Left ventricle myocardium inferior (tissue), 1 donor: ENCODE results near the gene ST3GAL3. TPM values are rescaled to one million over a fixed set of nuclear protein-coding genes. Genes with fewer than 3 reads are reported as not detected.
A peak's percentile ranks its signal among the peaks of the same experiment; 100 is the strongest.

ENCODE experiments used
- DNase-seq: peaks from one replicate; pipeline ENCODE4 v3.0.0-alpha.2; 2020
- H3K27ac ChIP-seq: fragments of 200-600 bp; replicated peaks from 2 replicates; pipeline ENCODE4 v1.8.0; 2021
- H3K27me3 ChIP-seq: fragments of 200-600 bp; 2 replicates; pipeline ENCODE4 v1.8.0; 2021; ENCODE audit warnings: low read depth
- H3K36me3 ChIP-seq: fragments of 200-600 bp; 2 replicates; pipeline ENCODE4 v1.8.0; 2021
- H3K4me1 ChIP-seq: fragments of 200-600 bp; 2 replicates; pipeline ENCODE4 v1.8.0; 2021
- H3K4me3 ChIP-seq: fragments of 200-600 bp; 2 replicates; pipeline ENCODE4 v1.8.0; 2021; ENCODE audit warnings: mild to moderate bottlenecking, moderate library complexity
- H3K9me3 ChIP-seq: fragments of 200-600 bp; replicated peaks from 2 replicates; pipeline ENCODE4 v1.8.0; 2021
- intact Hi-C: fragments of 100-400 bp; cut with micrococcal nuclease; formaldehyde crosslinking; loops from one replicate; pipeline ENCODE4 v1.11.0; 2022
- total RNA-seq: library from RNA; stranded (reverse); fragmentation: NEBNext Ultra II Directional; extraction: Animal tissue kit (Norgen Biotek cat#: 25700); gene quantifications from one replicate; pipeline ENCODE4 v1.2.1, GENCODE V29; 2021
- TF ChIP-seq, protein P1 (sequence below): fragments of 200-600 bp; IDR thresholded peaks from 2 replicates; pipeline ENCODE4 v1.8.0; 2021; ENCODE audit warnings: antibody characterized with exemption, mild to moderate bottlenecking, borderline replicate concordance
- donor health status: DM: no; HTN: yes; CAD: no; lungs with severe emphysema.

Gene ST3GAL3
- total RNA-seq, 1 donor from 2014 or later, result 29.9 TPM

DNA sequence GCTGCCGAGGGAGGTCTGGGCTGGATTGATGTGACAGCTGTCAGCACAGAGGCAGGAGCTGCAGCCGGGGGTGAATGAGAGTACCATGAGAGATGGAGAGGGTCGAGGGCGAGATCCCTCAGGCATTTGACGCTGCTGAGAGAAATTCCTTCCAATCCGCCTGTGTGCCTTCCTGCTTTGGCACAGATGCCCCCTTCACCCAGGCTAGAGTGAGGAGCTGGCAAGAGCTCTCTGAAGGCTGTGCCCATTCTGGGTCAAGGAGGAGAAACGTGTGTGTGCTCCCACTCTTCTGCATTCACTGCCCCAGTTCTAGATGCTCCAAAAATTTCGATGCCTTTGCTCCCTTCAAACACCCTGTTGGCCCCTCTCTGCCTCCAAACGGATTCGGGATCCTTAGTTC lies 231.0 kb downstream of the ST3GAL3 start:
- intact Hi-C loops, result loop anchor here (5.0 kb wide), 1 partner anchor 171 kb away; no protein-coding TSS in a partner anchor
- H3K9me3 ChIP-seq, result no peaks in the 10 kb centered on the region

DNA sequence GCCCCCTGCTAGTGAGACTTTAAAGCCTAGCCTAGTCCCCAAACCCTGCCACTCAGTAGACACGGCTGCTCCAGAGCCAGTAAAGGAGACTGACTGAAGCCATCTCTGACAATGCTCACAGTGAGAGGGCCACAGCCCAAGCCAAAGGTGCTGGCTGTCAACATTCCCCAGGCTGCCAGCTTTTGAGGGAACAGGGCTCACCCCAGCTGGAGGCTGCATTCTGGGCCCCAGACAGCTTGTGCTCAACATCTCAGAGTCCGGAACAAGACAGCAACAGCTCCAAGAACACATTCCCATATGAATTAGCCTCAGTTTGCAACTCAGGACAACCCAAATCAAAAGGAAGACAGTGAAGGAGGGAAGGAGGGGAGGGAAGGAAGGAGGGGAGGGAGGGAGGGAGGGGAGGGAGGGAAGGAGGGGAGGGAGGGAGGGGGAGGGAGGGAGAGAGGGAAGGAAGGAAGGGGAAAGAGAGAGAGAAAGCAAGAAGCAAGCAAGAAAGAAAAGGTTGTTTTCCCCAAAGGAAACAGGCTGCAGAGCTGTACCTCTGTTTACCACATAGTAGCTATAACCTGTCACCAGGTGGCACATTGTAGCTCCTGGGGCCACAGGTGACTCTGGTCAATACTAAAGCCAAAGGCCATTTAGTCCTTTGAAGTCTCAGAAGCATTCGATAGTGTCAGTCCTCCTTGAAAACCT lies 231.7 kb downstream of the ST3GAL3 start:
- intact Hi-C loops, result loop anchor here (5.0 kb wide), 1 partner anchor 172 kb away; no protein-coding TSS in a partner anchor
- TF ChIP-seq, protein P1, sequence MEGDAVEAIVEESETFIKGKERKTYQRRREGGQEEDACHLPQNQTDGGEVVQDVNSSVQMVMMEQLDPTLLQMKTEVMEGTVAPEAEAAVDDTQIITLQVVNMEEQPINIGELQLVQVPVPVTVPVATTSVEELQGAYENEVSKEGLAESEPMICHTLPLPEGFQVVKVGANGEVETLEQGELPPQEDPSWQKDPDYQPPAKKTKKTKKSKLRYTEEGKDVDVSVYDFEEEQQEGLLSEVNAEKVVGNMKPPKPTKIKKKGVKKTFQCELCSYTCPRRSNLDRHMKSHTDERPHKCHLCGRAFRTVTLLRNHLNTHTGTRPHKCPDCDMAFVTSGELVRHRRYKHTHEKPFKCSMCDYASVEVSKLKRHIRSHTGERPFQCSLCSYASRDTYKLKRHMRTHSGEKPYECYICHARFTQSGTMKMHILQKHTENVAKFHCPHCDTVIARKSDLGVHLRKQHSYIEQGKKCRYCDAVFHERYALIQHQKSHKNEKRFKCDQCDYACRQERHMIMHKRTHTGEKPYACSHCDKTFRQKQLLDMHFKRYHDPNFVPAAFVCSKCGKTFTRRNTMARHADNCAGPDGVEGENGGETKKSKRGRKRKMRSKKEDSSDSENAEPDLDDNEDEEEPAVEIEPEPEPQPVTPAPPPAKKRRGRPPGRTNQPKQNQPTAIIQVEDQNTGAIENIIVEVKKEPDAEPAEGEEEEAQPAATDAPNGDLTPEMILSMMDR, result no peak
- Histone ChIP-seq H3K9me3 (no peaks in the 10 kb centered on the region), H3K4me1 (peaks cover 36% of the 10 kb centered on the region), H3K36me3 (no peaks in the 10 kb centered on the region), H3K4me3 (no peak overlapping the region), H3K27ac (no peak overlapping the region), H3K27me3 (peaks cover 25% of the 10 kb centered on the region)
- DNase-seq, result peak; percentile 44

More for the DNA sequence above, 231.0 kb downstream of the ST3GAL3 start:
- Histone ChIP-seq H3K27me3 (peaks cover 32% of the 10 kb centered on the region), H3K27ac (no peak overlapping the region), H3K4me3 (no peak overlapping the region), H3K4me1 (peaks cover 43% of the 10 kb centered on the region), H3K36me3 (no peaks in the 10 kb centered on the region)
- TF ChIP-seq, protein P1, result no peak
- no peak for DNase-seq

DNA sequence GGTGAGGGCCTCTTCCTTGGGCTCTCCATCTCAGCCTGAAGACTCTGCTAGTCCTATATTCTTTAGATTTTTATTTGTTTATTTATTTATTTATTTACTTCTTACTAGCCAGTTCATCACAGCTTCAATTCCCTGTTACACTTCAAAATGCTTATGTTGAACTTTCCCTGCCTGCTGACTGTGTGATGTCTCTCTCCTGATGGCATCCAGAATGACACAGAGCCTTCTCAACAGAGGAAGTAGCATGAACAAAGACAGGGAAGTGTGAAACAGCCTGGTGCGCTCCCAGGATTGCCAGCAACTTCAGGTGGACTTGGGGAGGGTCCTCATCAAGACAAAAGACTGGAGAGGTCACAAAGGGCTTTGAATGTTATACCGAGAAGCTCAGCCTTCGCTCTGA lies 235.1 kb downstream of the ST3GAL3 start:
- intact Hi-C loops, result no loop called here
- DNase-seq, result no peak
- TF ChIP-seq, protein P1, result no peak

DNA sequence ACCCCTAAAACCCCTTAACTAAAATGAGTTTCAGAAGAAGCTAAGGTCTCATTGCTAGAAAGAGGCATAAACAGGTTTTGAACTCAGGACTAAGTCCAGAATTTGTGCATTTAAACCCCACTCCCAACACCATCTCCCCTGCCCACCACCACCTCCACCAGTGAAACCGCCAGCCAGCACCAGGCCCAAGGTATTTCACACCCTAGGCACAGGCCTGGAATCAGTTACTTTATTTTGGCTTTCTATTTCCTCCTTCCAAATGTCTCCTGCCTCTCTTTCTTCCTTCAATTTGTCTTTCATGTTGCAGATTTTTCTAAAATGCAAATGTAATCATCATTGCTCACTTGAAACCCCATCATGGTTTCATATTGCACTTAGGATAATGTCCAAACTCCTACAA lies 237.5 kb downstream of the ST3GAL3 start:
- Histone ChIP-seq H3K4me3 (no peak overlapping the region), H3K4me1 (peaks cover 45% of the 10 kb centered on the region), H3K36me3 (peaks cover 2% of the 10 kb centered on the region), H3K27ac (no peak overlapping the region), H3K9me3 (no peaks in the 10 kb centered on the region), H3K27me3 (no peaks in the 10 kb centered on the region)
- TF ChIP-seq, protein P1, result no peak
- no peak for DNase-seq
- intact Hi-C loops, result no loop called here

More for the DNA sequence above, 235.1 kb downstream of the ST3GAL3 start:
- Histone ChIP-seq H3K27me3 (no peaks in the 10 kb centered on the region), H3K9me3 (no peaks in the 10 kb centered on the region), H3K36me3 (no peaks in the 10 kb centered on the region), H3K27ac (no peak overlapping the region), H3K4me3 (no peak overlapping the region), H3K4me1 (peaks cover 32% of the 10 kb centered on the region)

DNA sequence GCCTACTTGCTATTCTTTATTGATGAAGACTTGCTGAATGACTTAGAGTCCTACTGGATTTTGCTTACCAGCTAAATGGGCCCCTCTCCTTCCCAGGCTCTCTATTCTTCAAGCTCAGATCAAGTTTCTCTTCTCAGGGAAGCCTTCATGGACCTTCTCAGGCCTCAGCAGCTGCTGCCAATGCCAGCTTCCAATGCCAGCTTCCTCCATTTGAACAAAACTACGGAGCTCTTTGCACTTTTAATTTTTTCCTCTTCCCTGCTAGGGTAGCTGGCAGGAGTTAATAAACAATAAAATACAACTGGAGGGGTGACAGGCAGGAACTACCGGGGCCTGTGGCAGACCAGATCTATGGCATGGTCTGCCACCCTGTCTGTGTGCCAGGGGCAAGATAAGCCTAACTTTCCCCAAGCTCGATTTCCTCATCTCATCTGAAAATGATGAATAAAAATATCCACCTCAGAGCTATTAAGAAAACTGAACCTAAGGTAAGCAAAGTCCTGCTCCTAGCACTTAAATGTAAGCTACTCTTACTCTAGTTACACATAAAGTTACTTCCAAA lies 238.4 kb downstream of the ST3GAL3 start:
- H3K4me1 ChIP-seq, result peaks cover 54% of the 10 kb centered on the region
- intact Hi-C loops, result no loop called here
- no peak for DNase-seq

More for the DNA sequence above, 238.4 kb downstream of the ST3GAL3 start:
- Histone ChIP-seq H3K36me3 (peaks cover 9% of the 10 kb centered on the region), H3K27me3 (no peaks in the 10 kb centered on the region), H3K4me3 (peak overlapping the region; percentile 85), H3K27ac (peak overlapping the region; percentile 97), H3K9me3 (no peaks in the 10 kb centered on the region)
- TF ChIP-seq, protein P1, result no peak
